OCI-LY7 (cell line): ENCODE results near the gene DHCR24.

Experiments
- CTCF ChIP-seq: fragments of 200-600 bp; sonication (generic); conservative IDR thresholded peaks from 2 replicates; pipeline ENCODE4 v1.5.1; 2014; ENCODE audit warnings: mild to moderate bottlenecking, antibody characterized with exemption, low read length, moderate library complexity, mixed read lengths
- EZH2phosphoT487 ChIP-seq: fragments of 200-600 bp; sonication (generic); IDR thresholded peaks from 2 replicates; pipeline ENCODE4 v1.6.1; 2018; ENCODE audit warnings: low read depth, borderline replicate concordance, mild to moderate bottlenecking, mixed run types, antibody characterized with exemption, low read length, moderate library complexity, mixed read lengths

- TF ChIP-seq CTCF: no peak
- no peak for TF ChIP-seq EZH2phosphoT487
Observed at GRCh38 chr1:54851406-54851805, 35.6 kb downstream of the DHCR24 start.
